ENCODE results near the gene TOMM40. TPM values are rescaled to one million over a fixed set of nuclear protein-coding genes. Genes with fewer than 3 reads are reported as not detected.

Gene TOMM40
- total RNA-seq, result 10 to 100 TPM; 29.1 to 49.9 (median 41.0) TPM

GRCh38 chr19:44891016-44891882 is at the start of gene TOMM40:
TSS of gene TOMM40 (plus strand) at chr19:44891254. CDS start at chr19:44891416, 162 bp downstream.
- Histone ChIP-seq H3K4me3 (peak within 1 kb of the TSS; percentile 75 to 91 (median 80)), H3K36me3 (peaks cover 33 to 67% (median 64%) of the 10 kb centered on the region in 4 donors), H3K4me1 (peaks cover 19 to 32% (median 31%) of the 10 kb centered on the region in 4 donors), H3K27me3 (no peaks in the 10 kb centered on the region), H3K9me3 (no peaks in the 10 kb centered on the region), H3K27ac (replicated peaks in 1 of 4) (peak within 1 kb of the TSS; percentile 90 to 94 (median 92))
- peak in 1 of 3 experiments; percentile 15 for TF ChIP-seq CTCF (IDR thresholded peaks at IDR 0.05)
- peak; percentile 28 for TF ChIP-seq POLR2A (IDR thresholded peaks at IDR 0.05; ENCODE audit: low read depth)
- no peak for TF ChIP-seq POLR2AphosphoS5 (IDR thresholded peaks at IDR 0.05)
- no peak for TF ChIP-seq EP300 (IDR thresholded peaks at IDR 0.05)
- intact Hi-C loops (cut with DNase I), result loop anchor here (10.0 kb wide), 1 partner anchor 184 kb away; the partner anchor contains the start of genes GEMIN7 and ZNF296
- DNase-seq (ENCODE audit: extremely low spot score), result peak; percentile 100
- 1% methylated on average over 31 of the region's 81 CpGs for WGBS

GRCh38 chr19:44845286-44845611 is 45.8 kb upstream of the TOMM40 start:
- Histone ChIP-seq H3K27ac (replicated peaks in 1 of 4) (peak overlapping the region; percentile 82 to 98 (median 98)), H3K4me3 (peak overlapping the region; percentile 82 to 100 (median 99)), H3K4me1 (peaks cover 33 to 51% (median 45%) of the 10 kb centered on the region in 4 donors), H3K9me3 (no peaks in the 10 kb centered on the region), H3K27me3 (no peaks in the 10 kb centered on the region), H3K36me3 (no peaks in the 10 kb centered on the region)
- intact Hi-C loops (cut with DNase I), result no loop called here
- DNase-seq (ENCODE audit: extremely low spot score), result no peak
- 9% methylated on average over 12 of the region's 12 CpGs for WGBS
- TF ChIP-seq EP300 (IDR thresholded peaks at IDR 0.05), result no peak

- Histone ChIP-seq H3K36me3 (no peaks in the 10 kb centered on the region), H3K9me3 (no peaks in the 10 kb centered on the region), H3K27ac (replicated peaks in 1 of 4) (peak within 1 kb of the TSS; percentile 95 to 98 (median 98)), H3K27me3 (no peaks in the 10 kb centered on the region), H3K4me3 (peak within 1 kb of the TSS; percentile 82 to 100 (median 99)), H3K4me1 (peaks cover 37 to 57% (median 48%) of the 10 kb centered on the region in 4 donors)
- intact Hi-C loops (cut with DNase I), result no loop called here
- TF ChIP-seq POLR2A (IDR thresholded peaks at IDR 0.05; ENCODE audit: low read depth) (peak; percentile 91), EP300 (IDR thresholded peaks at IDR 0.05) (no peak), CTCF (IDR thresholded peaks at IDR 0.05) (peak; percentile 62 to 84 (median 67)), POLR2AphosphoS5 (IDR thresholded peaks at IDR 0.05) (peak; percentile 93 to 97)
- WGBS, result under 1% methylated on average over 57 of the region's 67 CpGs
- DNase-seq (ENCODE audit: extremely low spot score), result peak; percentile 100
Measured at GRCh38 chr19:44845612-44846454, 45.2 kb upstream of the TOMM40 start, which contains the start of gene NECTIN2. TSS of gene NECTIN2 (plus strand) at chr19:44846297. CDS start at chr19:44846526, 229 bp downstream.

- Histone ChIP-seq H3K27ac (replicated peaks in 1 of 4) (peak overlapping the region; percentile 95 to 98 (median 98)), H3K27me3 (no peaks in the 10 kb centered on the region), H3K4me3 (peak overlapping the region; percentile 82 to 100 (median 99)), H3K9me3 (no peaks in the 10 kb centered on the region), H3K4me1 (peaks cover 44 to 64% (median 53%) of the 10 kb centered on the region in 4 donors), H3K36me3 (peaks cover 0 to 3% (median 0%) of the 10 kb centered on the region in 4 donors)
- 0% methylated on average over 14 of the region's 51 CpGs for WGBS
- intact Hi-C loops (cut with DNase I), result no loop called here
- TF ChIP-seq POLR2A (IDR thresholded peaks at IDR 0.05; ENCODE audit: low read depth), result no peak
- no peak for TF ChIP-seq CTCF (IDR thresholded peaks at IDR 0.05)
- TF ChIP-seq EP300 (IDR thresholded peaks at IDR 0.05), result no peak
- TF ChIP-seq POLR2AphosphoS5 (IDR thresholded peaks at IDR 0.05), result no peak
- no peak for DNase-seq (ENCODE audit: extremely low spot score)
Measured at GRCh38 chr19:44846455-44847143, 44.5 kb upstream of the TOMM40 start.

All from esophagus muscularis mucosa (tissue), 4 donors.